Stimulated activated CD8-positive, alpha-beta memory T cell treated with anti-CD3 and anti-CD28 coated beads, Interleukin-15, amount 100 ng/mL, for 48 hours (primary cell): ENCODE data around the gene DPP6.
"Not testable (repeated sequence)": the region's sequence is repeated elsewhere in the genome, so short reads cannot be mapped to it uniquely, and the experiment has no call there.

Source experiments
- DNase-seq, 2 donors: peaks; one replicate each; pipeline ENCODE4 v3.0.0-alpha.2; 2020; ENCODE audit warnings: low read depth in 2 of 2

DPP6 gene

GRCh38 chr7:154928136-154929005 lies 876.2 kb downstream of the DPP6 start:
- DNase-seq: no peak

- no peak for DNase-seq
Observed at GRCh38 chr7:154929006-154929726, 877.0 kb downstream of the DPP6 start.

GRCh38 chr7:154931906-154932305 lies 879.7 kb downstream of the DPP6 start:
- DNase-seq: no peak

- DNase-seq: not testable (repeated sequence)
Observed at GRCh38 chr7:154934353-154934952, 882.3 kb downstream of the DPP6 start.

- DNase-seq: no peak
Observed at GRCh38 chr7:154937837-154938236, 885.6 kb downstream of the DPP6 start.

GRCh38 chr7:154942691-154943090 lies 890.5 kb downstream of the DPP6 start:
- no peak for DNase-seq
